Tibial artery (tissue), 4 donors: ENCODE measurements around the gene SEMA6A.

ENCODE experiments used
- DNase-seq, 2 donors: peaks; one replicate each; pipeline ENCODE4 v3.0.0-alpha.2; 2019
- H3K27ac ChIP-seq, 2 donors: fragments of 200-600 bp; sonication (generic) in 1 of 2; 1 replicate in 1 of 2; 2 replicates in 1 of 2; pipeline ENCODE4 v1.5.1; 2018 to 2019; ENCODE audit warnings: mild to moderate bottlenecking in 1 of 2
- H3K27me3 ChIP-seq, 2 donors: fragments of 200-600 bp; sonication (generic) in 1 of 2; one replicate each; pipeline versions ENCODE4 v1.5.1 to v1.6.0; 2016 to 2019
- H3K36me3 ChIP-seq, 3 donors: fragments of 200-600 bp; sonication (generic) in 2 of 3; one replicate each; pipeline ENCODE4 v1.5.1; 2016 to 2019; ENCODE audit warnings: mild to moderate bottlenecking in 2 of 3
- H3K4me1 ChIP-seq, 4 donors: fragments of 200-600 bp; sonication (generic) in 2 of 4; 1 replicate in 3 of 4; 2 replicates in 1 of 4; pipeline ENCODE4 v1.5.1; 2016 to 2019
- H3K4me3 ChIP-seq, 2 donors: fragments of 200-600 bp; sonication (generic) in 1 of 2; 1 replicate in 1 of 2; 2 replicates in 1 of 2; pipeline ENCODE4 v1.5.1; 2018 to 2019; ENCODE audit warnings: mild to moderate bottlenecking in 2 of 2
- H3K9me3 ChIP-seq, 3 donors: fragments of 200-600 bp; sonication (generic) in 1 of 3; one replicate each; pipeline ENCODE4 v1.5.1; 2016 to 2019
- CTCF ChIP-seq, 2 experiments: fragments of 200-600 bp in 1 of 2; fragments of 450-650 bp in 1 of 2; IDR thresholded peaks; one replicate each; pipeline ENCODE4 v1.5.1; 2017 to 2019; ENCODE audit warnings: antibody characterized with exemption in 2 of 2, mild to moderate bottlenecking in 1 of 2, moderate library complexity in 1 of 2
- intact Hi-C: fragments of 100-400 bp; cut with DNase I; formaldehyde crosslinking; loops from one replicate; pipeline ENCODE4 v1.15.0; 2023; ENCODE audit warnings: low total_unique reads

SEMA6A gene

GRCh38 chr5:116583085-116583861 is 8.7 kb upstream of the SEMA6A start:
- Histone ChIP-seq H3K27me3 (no peaks in the 10 kb centered on the region), H3K4me1 (no peaks in the 10 kb centered on the region), H3K27ac (no peak overlapping the region), H3K9me3 (no peaks in the 10 kb centered on the region), H3K36me3 (no peaks in the 10 kb centered on the region), H3K4me3 (no peak overlapping the region)
- intact Hi-C loops, result no loop called here
- no peak for TF ChIP-seq CTCF (IDR thresholded peaks at IDR 0.05)
- DNase-seq, result no peak

GRCh38 chr5:116581910-116582309 is 7.3 kb upstream of the SEMA6A start:
- no peak for DNase-seq
- Histone ChIP-seq H3K36me3 (no peaks in the 10 kb centered on the region), H3K27me3 (no peaks in the 10 kb centered on the region), H3K4me3 (no peak overlapping the region), H3K4me1 (no peaks in the 10 kb centered on the region), H3K27ac (no peak overlapping the region), H3K9me3 (no peaks in the 10 kb centered on the region)
- intact Hi-C loops, result no loop called here
- TF ChIP-seq CTCF (IDR thresholded peaks at IDR 0.05), result no peak

DNA sequence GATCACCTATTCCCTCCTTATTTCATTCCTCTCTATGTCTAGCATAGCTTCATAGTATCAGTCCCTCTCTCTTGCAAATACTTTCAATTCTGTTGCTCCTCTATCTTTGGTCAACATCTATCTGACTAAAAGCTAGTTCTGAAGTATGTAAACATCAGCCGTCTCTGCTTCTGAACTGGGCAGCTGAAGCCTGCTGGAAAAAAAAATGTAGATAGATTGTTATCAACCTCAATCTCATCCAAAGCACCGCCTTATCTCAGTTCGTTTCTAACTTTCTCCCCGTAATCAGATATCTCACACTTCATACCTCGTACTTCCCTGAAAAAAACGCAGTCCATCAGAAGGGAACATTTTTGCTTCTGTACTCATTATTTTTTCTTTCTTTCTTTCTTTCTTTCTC is 4.5 kb upstream of the SEMA6A start:
- no peaks in the 10 kb centered on the region for H3K27me3 ChIP-seq
- H3K4me1 ChIP-seq, result peaks cover 0 to 19% (median 14%) of the 10 kb centered on the region in 4 donors
- H3K36me3 ChIP-seq, result no peaks in the 10 kb centered on the region
- intact Hi-C loops, result loop anchor here (10.0 kb wide), 1 partner anchor 186 kb away; no protein-coding TSS in a partner anchor
- no peak for DNase-seq
- H3K4me3 ChIP-seq, result no peak overlapping the region
- H3K27ac ChIP-seq, result no peak overlapping the region
- TF ChIP-seq CTCF (IDR thresholded peaks at IDR 0.05), result no peak
- H3K9me3 ChIP-seq, result no peaks in the 10 kb centered on the region

DNA sequence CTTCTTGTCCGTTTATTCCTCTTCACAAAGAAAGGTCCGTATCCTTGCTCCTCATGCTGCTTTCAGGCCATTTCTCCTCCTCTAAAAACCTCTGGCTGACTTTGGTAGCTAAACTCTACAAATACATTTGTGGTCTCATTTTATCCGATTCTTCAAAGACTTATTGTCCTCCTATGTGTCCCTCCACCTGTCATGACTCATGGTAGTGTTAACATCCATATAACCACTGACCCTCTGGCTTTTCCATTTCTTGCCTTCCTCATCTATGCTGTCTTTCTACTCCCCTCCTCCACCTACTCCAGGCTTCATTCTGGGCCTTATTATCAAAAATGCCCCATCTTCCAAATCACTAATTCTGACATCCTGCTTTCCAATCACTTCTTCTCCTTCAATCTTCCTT is 4.1 kb upstream of the SEMA6A start:
- Histone ChIP-seq H3K27ac (no peak overlapping the region), H3K4me3 (no peak overlapping the region), H3K27me3 (peaks cover 0 to 1% of the 10 kb centered on the region in 2 donors), H3K9me3 (no peaks in the 10 kb centered on the region), H3K4me1 (peaks cover 0 to 23% (median 18%) of the 10 kb centered on the region in 4 donors), H3K36me3 (no peaks in the 10 kb centered on the region)
- no peak for DNase-seq
- intact Hi-C loops, result loop anchor here (10.0 kb wide), 1 partner anchor 186 kb away; no protein-coding TSS in a partner anchor
- TF ChIP-seq CTCF (IDR thresholded peaks at IDR 0.05), result no peak

DNA sequence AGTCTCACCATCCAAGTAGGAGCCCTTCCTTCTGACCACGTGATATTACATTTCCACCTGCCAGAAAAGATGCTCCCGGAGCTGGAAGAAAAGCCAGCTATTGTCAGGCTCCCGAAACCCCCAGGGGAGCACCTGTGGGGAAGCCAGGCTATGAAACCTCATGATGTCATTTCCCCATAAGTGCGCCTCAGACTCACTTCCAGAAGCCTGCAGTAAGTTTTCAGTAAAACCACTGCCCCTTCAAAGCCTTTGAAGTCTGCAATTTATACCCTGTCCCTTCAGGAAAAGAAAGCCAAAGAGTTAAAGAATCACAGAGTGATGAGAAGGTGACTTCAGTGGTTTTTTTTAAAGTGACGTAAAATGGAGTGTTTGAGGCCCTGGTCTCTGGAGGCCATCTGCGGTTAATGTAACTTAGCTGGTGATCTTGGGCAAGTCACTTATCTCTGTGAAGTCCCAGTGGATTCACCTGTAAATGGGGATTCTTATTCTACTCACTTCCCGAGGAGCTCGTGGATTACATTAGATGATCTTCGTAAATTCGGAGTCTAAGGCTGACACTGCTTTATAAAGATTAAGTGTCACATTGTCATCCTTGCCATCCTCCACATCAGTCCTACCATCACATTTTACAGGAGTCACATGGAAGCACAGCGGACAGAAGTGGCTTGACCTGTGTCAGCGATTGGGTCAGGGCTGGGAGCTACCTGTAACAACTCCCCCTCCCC is 2.6 kb upstream of the SEMA6A start:
- TF ChIP-seq CTCF (IDR thresholded peaks at IDR 0.05), result no peak
- Histone ChIP-seq H3K4me3 (no peak overlapping the region), H3K27ac (no peak overlapping the region), H3K27me3 (peaks cover 0 to 16% of the 10 kb centered on the region in 2 donors), H3K4me1 (peaks cover 0 to 38% (median 33%) of the 10 kb centered on the region in 4 donors), H3K9me3 (no peaks in the 10 kb centered on the region), H3K36me3 (no peaks in the 10 kb centered on the region)
- DNase-seq, result no peak
- intact Hi-C loops, result loop anchor here (10.0 kb wide), 1 partner anchor 188 kb away; no protein-coding TSS in a partner anchor
